Loucy (cell line): ENCODE results near the gene TXNL1.

Source experiments
- H2AFZ ChIP-seq: fragments of 200-600 bp; sonication (generic); 2 replicates; pipeline ENCODE4 v1.6.0; 2016; ENCODE audit warnings: antibody characterized with exemption, mild to moderate bottlenecking, low read length, moderate library complexity
- H3F3A ChIP-seq: fragments of 200-600 bp; 2 replicates; pipeline ENCODE4 v1.6.0; 2016; ENCODE audit warnings: antibody characterized with exemption, low read depth, mild to moderate bottlenecking
- H3K27me3 ChIP-seq: fragments of 200-600 bp; sonication (generic); 2 replicates; pipeline ENCODE4 v1.6.1; 2014; ENCODE audit warnings: low read length, mild to moderate bottlenecking; ENCODE audit not compliant: insufficient read depth, poor library complexity, severe bottlenecking
- H3K36me3 ChIP-seq: fragments of 200-600 bp; sonication (generic); 2 replicates; pipeline ENCODE4 v1.6.1; 2016; ENCODE audit warnings: low read length; ENCODE audit not compliant: insufficient read depth
- H3K4me1 ChIP-seq: fragments of 200-600 bp; sonication (generic); 2 replicates; pipeline ENCODE4 v1.5.1; 2014; ENCODE audit warnings: low read length, mild to moderate bottlenecking; ENCODE audit not compliant: insufficient read depth, poor library complexity, severe bottlenecking
- H3K4me2 ChIP-seq: fragments of 200-600 bp; sonication (generic); 2 replicates; pipeline ENCODE4 v1.6.0; 2014; ENCODE audit warnings: antibody characterized with exemption, low read length, low read depth, mild to moderate bottlenecking; ENCODE audit not compliant: poor library complexity, severe bottlenecking
- H3K4me3 ChIP-seq: fragments of 200-600 bp; sonication (generic); 2 replicates; pipeline ENCODE4 v1.5.1; 2014; ENCODE audit warnings: low read length, mild to moderate bottlenecking, mixed read lengths; ENCODE audit not compliant: poor library complexity, severe bottlenecking
- H3K79me2 ChIP-seq: fragments of 200-600 bp; sonication (generic); 2 replicates; pipeline ENCODE4 v1.6.1; 2014; ENCODE audit warnings: low read length; ENCODE audit not compliant: insufficient read depth
- H3K9ac ChIP-seq: fragments of 200-600 bp; sonication (generic); 2 replicates; pipeline ENCODE4 v1.6.0; 2014; ENCODE audit warnings: mild to moderate bottlenecking, low read depth, low read length, moderate library complexity; ENCODE audit not compliant: poor library complexity, severe bottlenecking
- H3K9me2 ChIP-seq: fragments of 200-600 bp; sonication (generic); replicated peaks from 2 replicates; pipeline ENCODE4 v1.6.1; 2016; ENCODE audit warnings: low read depth, low read length, mixed read lengths
- H3K9me3 ChIP-seq: fragments of 200-600 bp; sonication (generic); 2 replicates; pipeline ENCODE4 v1.6.1; 2014; ENCODE audit warnings: mild to moderate bottlenecking, antibody characterized with exemption, low read length, low read depth; ENCODE audit not compliant: insufficient read depth
- H4K20me1 ChIP-seq: fragments of 200-600 bp; sonication (generic); 2 replicates; pipeline ENCODE4 v1.6.0; 2014; ENCODE audit warnings: antibody characterized with exemption, low read length, mild to moderate bottlenecking; ENCODE audit not compliant: insufficient read depth, poor library complexity, severe bottlenecking
- CTCF ChIP-seq: fragments of 200-600 bp; sonication (generic); conservative IDR thresholded peaks from 2 replicates; pipeline ENCODE4 v1.5.1; 2014; ENCODE audit warnings: mild to moderate bottlenecking, antibody characterized with exemption, low read length
- EZH2phosphoT487 ChIP-seq: fragments of 200-600 bp; IDR thresholded peaks from 2 replicates; pipeline ENCODE4 v1.6.1; 2018; ENCODE audit warnings: antibody characterized with exemption, mild to moderate bottlenecking, moderate library complexity, borderline replicate concordance

Gene TXNL1

GRCh38 chr18:56662902-56663301 lies 24.5 kb upstream of the TXNL1 start:
- H3K27me3 ChIP-seq: no peaks in the 10 kb centered on the region
- H4K20me1 ChIP-seq: peaks cover 3% of the 10 kb centered on the region
- no peak overlapping the region for H2AFZ ChIP-seq
- H3F3A ChIP-seq: no peaks in the 10 kb centered on the region
- no peak overlapping the region for H3K4me3 ChIP-seq
- no peak overlapping the region for H3K4me2 ChIP-seq
- no peak overlapping the region for H3K9ac ChIP-seq
- H3K4me1 ChIP-seq: no peaks in the 10 kb centered on the region
- peaks cover 31% of the 10 kb centered on the region; the same call in 1 of the 2 replicates for H3K79me2 ChIP-seq
- TF ChIP-seq CTCF (no peak), EZH2phosphoT487 (no peak)
- no peaks in the 10 kb centered on the region for H3K9me3 ChIP-seq
- H3K9me2 ChIP-seq: no peaks in the 10 kb centered on the region
- no peaks in the 10 kb centered on the region for H3K36me3 ChIP-seq

- H3K4me2 ChIP-seq: no peak overlapping the region
- H3K9me2 ChIP-seq: no peaks in the 10 kb centered on the region
- H3K9ac ChIP-seq: no peak overlapping the region
- peaks cover 31% of the 10 kb centered on the region; the same call in 1 of the 2 replicates for H3K79me2 ChIP-seq
- H3F3A ChIP-seq: no peaks in the 10 kb centered on the region
- no peak overlapping the region for H3K4me3 ChIP-seq
- no peaks in the 10 kb centered on the region for H3K9me3 ChIP-seq
- no peaks in the 10 kb centered on the region for H3K4me1 ChIP-seq
- H3K27me3 ChIP-seq: no peaks in the 10 kb centered on the region
- peaks cover 3% of the 10 kb centered on the region for H4K20me1 ChIP-seq
- no peaks in the 10 kb centered on the region for H3K36me3 ChIP-seq
- H2AFZ ChIP-seq: no peak overlapping the region
- no peak for TF ChIP-seq CTCF
- no peak for TF ChIP-seq EZH2phosphoT487
Measured at GRCh38 chr18:56662502-56662901, 24.1 kb upstream of the TXNL1 start.

GRCh38 chr18:56662063-56662408 lies 23.6 kb upstream of the TXNL1 start:
- Histone ChIP-seq H3K4me3 (no peak overlapping the region), H3K4me1 (no peaks in the 10 kb centered on the region), H3K9me2 (no peaks in the 10 kb centered on the region), H3K36me3 (no peaks in the 10 kb centered on the region), H2AFZ (no peak overlapping the region), H3K9me3 (no peaks in the 10 kb centered on the region), H4K20me1 (peaks cover 3% of the 10 kb centered on the region), H3K27me3 (no peaks in the 10 kb centered on the region), H3K9ac (no peak overlapping the region), H3K79me2 (peaks cover 31% of the 10 kb centered on the region; the same call in 1 of the 2 replicates), H3F3A (no peaks in the 10 kb centered on the region), H3K4me2 (no peak overlapping the region)
- TF ChIP-seq EZH2phosphoT487 (no peak), CTCF (no peak)
